Caco-2 (cell line): ENCODE results near the gene IQCK. TPM values are rescaled to one million over a fixed set of nuclear protein-coding genes. Genes with fewer than 3 reads are reported as not detected.

Experiments
- BruUV-seq: library from RNA; stranded (reverse); fragments of 400-500 nt; replicated peaks from 2 replicates; lab custom pipeline; 2021; lab: Mats Ljungman, UMichigan
- CTCF ChIA-PET: fragments of 300-600 bp; sonication (Branson Sonifier 250); formaldehyde crosslinking; loops from one replicate; lab custom pipeline; 2022; ENCODE audit warnings: antibody characterized with exemption; lab: Charles Lee
- POLR2A ChIA-PET: fragments of 300-600 bp; sonication (Branson Sonifier 250); formaldehyde crosslinking; loops from one replicate; lab custom pipeline; 2022; ENCODE audit warnings: antibody characterized with exemption; lab: Charles Lee
- DNase-seq, 2 experiments: peaks; one replicate each; pipeline versions ENCODE4 v3.0.0 to v3.0.0-alpha.2; 2020 to 2022
- H3K27me3 ChIP-seq: replicated peaks from 2 replicates; pipeline ENCODE4 v1.6.0; 2011; ENCODE audit warnings: low read length; ENCODE audit not compliant: control insufficient read depth, insufficient read depth
- H3K36me3 ChIP-seq: 2 replicates; pipeline ENCODE4 v1.5.1; 2011; ENCODE audit warnings: low read length; ENCODE audit not compliant: control insufficient read depth, insufficient read depth
- H3K4me1 ChIP-seq: fragments of 250-450 bp; sonication (Bioruptor Pico); 2 replicates; pipeline ENCODE4 v1.5.1; 2020; ENCODE audit warnings: mild to moderate bottlenecking
- H3K4me3 ChIP-seq: 2 replicates; pipeline ENCODE4 v1.5.1; 2011; ENCODE audit warnings: low read depth, mild to moderate bottlenecking, control low read depth, low read length
- H3K9me3 ChIP-seq: fragments of 250-450 bp; sonication (Bioruptor Pico); 2 replicates; pipeline ENCODE4 v1.5.1; 2020; ENCODE audit warnings: mild to moderate bottlenecking, moderate library complexity
- H3K27ac Mint-ChIP-seq: one replicate; pipeline ENCODE4 v1.8.0; 2022; ENCODE audit warnings: mixed read lengths; ENCODE audit not compliant: unreplicated experiment
- H3K27me3 Mint-ChIP-seq: one replicate; pipeline ENCODE4 v1.8.0; 2022; ENCODE audit warnings: mixed read lengths; ENCODE audit not compliant: insufficient read depth, unreplicated experiment
- H3K36me3 Mint-ChIP-seq: one replicate; pipeline ENCODE4 v1.8.0; 2022; ENCODE audit warnings: mild to moderate bottlenecking, mixed read lengths; ENCODE audit not compliant: insufficient read depth, unreplicated experiment
- H3K4me1 Mint-ChIP-seq: one replicate; pipeline ENCODE4 v1.8.0; 2022; ENCODE audit warnings: low read depth, mixed read lengths; ENCODE audit not compliant: unreplicated experiment
- H3K4me3 Mint-ChIP-seq: one replicate; pipeline ENCODE4 v1.8.0; 2022; ENCODE audit warnings: mild to moderate bottlenecking, moderate library complexity, mixed read lengths; ENCODE audit not compliant: unreplicated experiment
- H3K9me3 Mint-ChIP-seq: one replicate; pipeline ENCODE4 v1.8.0; 2022; ENCODE audit warnings: mixed read lengths; ENCODE audit not compliant: unreplicated experiment
- intact Hi-C: fragments of 100-400 bp; cut with micrococcal nuclease; formaldehyde crosslinking; loops from one replicate; pipeline ENCODE4 v1.10.0; 2022; ENCODE audit not compliant: unreplicated experiment
- total RNA-seq: library from RNA; stranded (reverse); gene quantifications from 2 replicates; pipeline ENCODE4 v1.2.3, GENCODE V29; 2022
- TF ChIP-seq, protein P1 (sequence below), 2 experiments: fragments of 200-600 bp in 1 of 2; IDR thresholded peaks; 1 replicate in 1 of 2; 2 replicates in 1 of 2; pipeline versions ENCODE4 v1.5.1 to v1.8.0; 2011 to 2022; ENCODE audit warnings: antibody characterized with exemption in 1 of 2, control low read depth in 1 of 2, inconsistent platforms in 1 of 2, low read depth in 1 of 2, low read length in 1 of 2, mild to moderate bottlenecking in 1 of 2, moderate library complexity in 1 of 2; ENCODE audit not compliant: insufficient read depth in 1 of 2, severe bottlenecking in 1 of 2, unreplicated experiment in 1 of 2

The IQCK gene
- total RNA-seq, 1 experiment from 2014 or later = 2.0 TPM

DNA sequence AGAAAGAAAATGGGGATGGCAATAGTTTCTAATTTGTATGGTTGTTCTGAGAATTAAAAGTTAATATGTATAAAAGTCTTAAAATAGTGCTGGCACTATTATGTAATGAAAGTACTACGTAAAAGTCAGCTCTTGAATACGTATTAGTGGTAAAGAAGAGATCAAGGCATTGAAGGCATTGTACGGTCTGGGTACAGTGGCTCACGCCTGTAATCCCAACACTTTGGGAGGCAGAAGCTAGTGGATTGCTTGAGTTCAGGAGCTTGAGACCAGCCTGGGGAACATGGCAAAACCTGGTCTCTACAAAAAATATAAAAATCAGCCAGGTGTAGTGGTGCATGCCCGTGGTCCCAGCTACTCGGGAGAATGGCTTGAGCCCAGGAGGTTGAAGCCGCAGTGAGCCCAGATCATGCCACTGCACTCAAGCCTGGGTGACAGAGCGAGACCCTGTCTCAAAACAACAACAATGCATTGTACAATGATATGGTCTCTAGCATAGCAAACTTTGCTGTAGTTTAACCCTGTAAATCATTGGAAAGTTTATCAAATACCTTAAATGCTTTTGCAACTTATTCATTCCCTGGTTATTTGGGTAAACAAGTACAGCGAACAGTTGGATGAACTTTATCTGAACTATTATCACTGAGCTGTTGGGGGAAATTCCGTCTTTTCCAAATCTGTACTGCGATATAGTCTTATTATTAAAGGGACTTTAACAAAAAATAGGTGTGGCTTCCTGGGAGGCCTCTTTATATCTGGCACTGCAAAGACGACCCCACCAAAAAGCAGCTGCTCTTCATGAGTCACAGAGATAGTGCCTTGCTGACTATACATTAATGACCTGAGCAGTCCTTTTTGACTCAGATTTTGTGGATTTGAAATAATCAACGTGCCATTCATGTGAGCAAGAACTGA is 93.0 kb downstream of the IQCK start:
- H3K4me1 ChIP-seq = peaks cover 52% of the 10 kb centered on the region
- no peaks in the 10 kb centered on the region for H3K36me3 Mint-ChIP-seq
- BruUV-seq = no TSS peak
- H3K4me1 Mint-ChIP-seq = no peaks in the 10 kb centered on the region
- H3K4me3 Mint-ChIP-seq = peak overlapping the region; percentile 43
- TF ChIP-seq, protein P1, sequence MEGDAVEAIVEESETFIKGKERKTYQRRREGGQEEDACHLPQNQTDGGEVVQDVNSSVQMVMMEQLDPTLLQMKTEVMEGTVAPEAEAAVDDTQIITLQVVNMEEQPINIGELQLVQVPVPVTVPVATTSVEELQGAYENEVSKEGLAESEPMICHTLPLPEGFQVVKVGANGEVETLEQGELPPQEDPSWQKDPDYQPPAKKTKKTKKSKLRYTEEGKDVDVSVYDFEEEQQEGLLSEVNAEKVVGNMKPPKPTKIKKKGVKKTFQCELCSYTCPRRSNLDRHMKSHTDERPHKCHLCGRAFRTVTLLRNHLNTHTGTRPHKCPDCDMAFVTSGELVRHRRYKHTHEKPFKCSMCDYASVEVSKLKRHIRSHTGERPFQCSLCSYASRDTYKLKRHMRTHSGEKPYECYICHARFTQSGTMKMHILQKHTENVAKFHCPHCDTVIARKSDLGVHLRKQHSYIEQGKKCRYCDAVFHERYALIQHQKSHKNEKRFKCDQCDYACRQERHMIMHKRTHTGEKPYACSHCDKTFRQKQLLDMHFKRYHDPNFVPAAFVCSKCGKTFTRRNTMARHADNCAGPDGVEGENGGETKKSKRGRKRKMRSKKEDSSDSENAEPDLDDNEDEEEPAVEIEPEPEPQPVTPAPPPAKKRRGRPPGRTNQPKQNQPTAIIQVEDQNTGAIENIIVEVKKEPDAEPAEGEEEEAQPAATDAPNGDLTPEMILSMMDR (IDR thresholded peaks at IDR 0.05; ENCODE audit: insufficient read depth in 1 of 2, low read depth in 1 of 2, low read length in 1 of 2, severe bottlenecking in 1 of 2, unreplicated experiment in 1 of 2) = no peak
- H3K9me3 Mint-ChIP-seq = peaks cover 15% of the 10 kb centered on the region
- H3K27me3 Mint-ChIP-seq = no peaks in the 10 kb centered on the region
- H3K4me3 ChIP-seq = no peak overlapping the region
- DNase-seq = no peak
- peak overlapping the region; percentile 55 for H3K27ac Mint-ChIP-seq
- H3K27me3 ChIP-seq = no peaks in the 10 kb centered on the region
- CTCF ChIA-PET = no interaction called here
- no peaks in the 10 kb centered on the region for H3K36me3 ChIP-seq
- POLR2A ChIA-PET = no interaction called here
- peaks cover 16% of the 10 kb centered on the region for H3K9me3 ChIP-seq
- intact Hi-C loops = no loop called here

DNA sequence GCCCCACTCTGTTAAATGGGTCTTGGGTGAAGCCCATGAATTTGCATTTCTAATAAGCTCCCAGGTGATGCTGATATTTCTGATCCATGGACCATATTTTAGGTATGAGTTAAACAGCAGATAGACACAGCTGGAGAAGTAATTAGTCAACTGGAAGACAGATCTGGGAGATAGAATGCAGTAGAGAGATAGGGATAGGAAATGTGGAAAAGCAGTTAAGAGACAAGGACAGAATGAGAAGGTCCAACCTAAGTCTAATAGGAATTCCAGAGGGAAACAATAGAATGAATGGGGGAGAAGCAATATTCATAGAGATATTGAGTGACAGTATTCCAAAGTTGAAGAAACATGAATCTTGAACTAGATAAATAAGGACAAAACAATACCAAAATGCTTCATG is 94.9 kb downstream of the IQCK start:
- TF ChIP-seq, protein P1 (IDR thresholded peaks at IDR 0.05; ENCODE audit: insufficient read depth in 1 of 2, low read depth in 1 of 2, low read length in 1 of 2, severe bottlenecking in 1 of 2, unreplicated experiment in 1 of 2) = no peak
- H3K9me3 Mint-ChIP-seq = peaks cover 12% of the 10 kb centered on the region

DNA sequence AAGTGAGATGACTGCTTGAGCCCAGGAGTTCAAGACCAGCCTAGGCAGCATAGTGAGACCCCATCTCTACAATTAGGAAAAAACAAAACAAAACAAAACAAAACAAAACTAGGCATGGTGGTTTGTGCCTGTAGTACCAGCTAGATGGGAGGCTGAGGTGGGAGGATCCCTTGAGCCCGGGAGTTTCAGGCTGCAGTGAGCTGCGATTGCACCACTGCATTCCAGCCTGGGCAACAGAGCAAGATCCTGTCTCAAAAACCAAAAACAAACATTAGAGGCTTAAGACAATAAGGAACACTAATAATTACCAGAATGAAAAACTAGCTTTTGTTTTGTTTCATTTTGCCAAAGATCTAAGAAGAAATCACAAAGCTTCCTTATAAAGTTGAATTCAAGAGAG is 97.3 kb downstream of the IQCK start:
- Mint-ChIP-seq H3K27me3 (no peaks in the 10 kb centered on the region), H3K4me3 (no peak overlapping the region), H3K36me3 (no peaks in the 10 kb centered on the region), H3K27ac (no peak overlapping the region), H3K4me1 (peaks cover 10% of the 10 kb centered on the region), H3K9me3 (peaks cover 12% of the 10 kb centered on the region)
- Histone ChIP-seq H3K27me3 (no peaks in the 10 kb centered on the region), H3K36me3 (no peaks in the 10 kb centered on the region), H3K9me3 (peaks cover 11% of the 10 kb centered on the region), H3K4me1 (peaks cover 50% of the 10 kb centered on the region), H3K4me3 (no peak overlapping the region)
- intact Hi-C loops = no loop called here
- TF ChIP-seq, protein P1 (IDR thresholded peaks at IDR 0.05; ENCODE audit: insufficient read depth in 1 of 2, low read depth in 1 of 2, low read length in 1 of 2, severe bottlenecking in 1 of 2, unreplicated experiment in 1 of 2) = no peak
- BruUV-seq = no TSS peak
- POLR2A ChIA-PET = no interaction called here
- no peak for DNase-seq
- CTCF ChIA-PET = no interaction called here

More for the DNA sequence above, 94.9 kb downstream of the IQCK start:
- no peak for DNase-seq
- CTCF ChIA-PET = no interaction called here
- POLR2A ChIA-PET = no interaction called here
- Mint-ChIP-seq H3K4me1 (peaks cover 9% of the 10 kb centered on the region), H3K36me3 (no peaks in the 10 kb centered on the region), H3K27me3 (no peaks in the 10 kb centered on the region), H3K27ac (no peak overlapping the region), H3K4me3 (no peak overlapping the region)
- Histone ChIP-seq H3K9me3 (peaks cover 11% of the 10 kb centered on the region), H3K27me3 (no peaks in the 10 kb centered on the region), H3K36me3 (no peaks in the 10 kb centered on the region), H3K4me1 (peaks cover 62% of the 10 kb centered on the region), H3K4me3 (no peak overlapping the region)
- BruUV-seq = no TSS peak
- intact Hi-C loops = no loop called here
